SW480 (cell line): ENCODE measurements around the gene COG2.
"Not testable (repeated sequence)": the region's sequence is repeated elsewhere in the genome, so short reads cannot be mapped to it uniquely, and the experiment has no call there.

Experiments
- DNase-seq: peaks from one replicate; pipeline ENCODE4 v3.0.0-alpha.2; 2016; ENCODE audit warnings: low spot score

The COG2 gene

DNA sequence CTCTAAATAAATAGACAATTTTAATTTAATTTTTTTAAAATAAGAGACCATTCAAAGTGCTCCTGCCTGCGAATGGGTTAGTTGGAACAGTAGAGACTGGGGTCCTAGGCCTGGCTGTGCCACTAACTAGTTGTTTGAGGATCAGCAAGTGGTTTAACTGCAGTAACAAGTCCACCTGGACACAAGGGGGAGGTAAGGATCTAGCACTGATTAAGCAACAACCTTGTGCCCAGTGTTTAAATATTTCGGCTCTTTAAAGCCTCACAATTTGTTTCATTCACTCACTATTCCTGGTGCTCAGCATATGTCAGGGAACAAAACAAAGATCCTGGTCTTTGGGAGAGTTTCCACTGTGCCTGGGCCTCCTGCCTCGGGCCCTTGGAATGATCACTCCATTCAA, 73.2 kb downstream of the COG2 start:
- no peak for DNase-seq

DNA sequence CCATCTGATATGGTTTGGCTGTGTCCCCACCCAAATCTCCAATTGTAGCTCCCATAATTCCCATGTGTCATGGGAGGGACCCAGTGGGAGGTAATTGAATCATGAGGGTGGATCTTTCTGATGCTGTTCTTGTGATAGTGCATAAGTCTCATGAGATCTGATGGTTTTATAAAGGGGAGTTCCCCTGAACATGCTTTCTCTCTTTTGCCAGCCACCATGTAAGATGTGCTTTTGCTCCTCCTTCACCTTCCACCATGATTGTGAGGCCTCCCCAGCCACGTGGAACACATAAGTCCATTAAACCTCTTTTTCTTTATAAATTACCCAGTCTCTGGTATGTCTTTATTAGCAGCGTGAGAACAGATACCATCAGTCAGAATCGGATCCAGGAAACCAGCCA, 74.2 kb downstream of the COG2 start:
- DNase-seq = not testable (repeated sequence)

DNA sequence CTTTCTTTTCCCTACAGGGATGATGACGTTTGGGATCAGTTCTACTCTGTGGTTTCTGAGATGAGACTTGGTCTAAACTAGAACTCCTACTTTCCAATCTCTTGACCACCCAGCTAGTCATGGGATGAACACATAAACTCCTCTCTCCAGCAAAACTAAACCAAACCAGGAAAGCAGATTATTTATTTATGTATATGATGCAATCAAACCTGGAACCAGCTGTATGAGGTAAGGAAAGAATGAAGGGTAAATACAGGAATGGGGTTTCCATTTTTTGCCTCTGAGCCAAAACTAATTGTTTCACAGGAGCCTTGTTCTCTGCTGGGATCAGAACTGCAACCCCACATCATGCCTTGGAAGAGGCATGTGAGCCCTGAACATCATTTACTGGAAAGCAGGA, 75.0 kb downstream of the COG2 start:
- DNase-seq = no peak

DNA sequence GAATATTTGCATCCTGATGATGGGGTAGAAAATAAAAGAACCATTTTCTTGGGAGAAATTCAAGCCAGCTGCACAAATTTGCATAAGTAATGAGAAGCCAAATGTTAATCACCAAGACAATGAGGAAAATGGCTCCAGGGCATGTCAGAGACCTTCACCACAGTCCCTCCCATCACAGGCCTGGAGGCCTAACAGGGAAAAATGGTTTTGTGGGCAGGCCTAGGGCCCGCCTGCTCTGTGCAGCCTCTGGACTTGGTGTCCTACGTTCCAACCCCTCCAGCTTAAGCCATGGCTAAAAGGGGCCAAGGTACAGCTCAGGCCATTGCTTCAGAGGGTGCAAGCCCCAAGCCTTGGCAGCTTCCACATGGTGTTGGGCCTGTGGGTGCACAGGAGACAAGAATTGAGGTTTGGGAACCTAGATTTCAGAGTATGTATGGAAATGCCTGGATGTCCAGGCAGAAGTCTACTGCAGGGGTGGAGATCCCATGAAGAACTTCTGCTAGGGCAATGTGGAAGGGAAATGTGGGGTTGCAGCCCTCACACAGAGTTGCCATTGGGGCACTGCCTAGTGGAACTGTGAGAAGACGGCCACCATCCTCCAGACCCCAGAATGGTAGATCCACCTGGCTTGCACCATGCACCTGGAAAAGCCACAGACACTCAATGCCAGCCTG, 79.7 kb downstream of the COG2 start:
- DNase-seq = not testable (repeated sequence)

DNA sequence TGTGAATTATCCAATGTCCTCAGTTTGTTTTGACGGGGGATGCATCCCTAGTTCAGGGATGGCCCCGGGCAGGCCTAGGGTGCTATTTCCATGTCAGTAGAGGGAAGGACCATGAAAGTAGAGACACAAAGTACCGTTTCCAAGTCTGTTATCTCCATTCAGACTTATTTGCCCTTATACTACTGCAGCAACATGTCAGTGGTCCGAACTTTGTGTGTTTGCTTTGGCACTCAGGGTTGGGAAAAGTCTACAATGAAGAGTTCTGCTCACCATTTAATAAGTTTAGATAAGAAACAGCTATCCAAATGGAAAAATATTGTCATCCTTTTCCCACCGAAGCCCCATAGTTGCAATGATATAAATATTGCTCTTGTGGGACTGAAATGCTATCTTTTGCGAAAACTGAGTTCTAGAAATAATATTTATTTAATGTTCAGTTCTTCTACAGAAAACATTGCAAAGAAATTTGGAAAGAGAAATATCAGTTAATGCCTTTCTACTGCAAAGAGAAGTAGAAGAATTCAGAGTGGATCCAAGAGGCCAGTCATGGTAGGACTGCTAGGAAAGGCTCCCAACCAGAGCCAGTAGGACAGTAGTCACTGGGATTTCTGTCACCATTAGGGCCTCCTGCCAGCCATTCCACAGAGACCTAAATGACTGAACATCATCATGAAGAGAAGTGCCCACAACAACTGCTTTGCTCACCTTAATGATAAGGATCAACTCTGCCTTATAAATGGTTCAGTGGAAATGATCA, 83.2 kb downstream of the COG2 start:
- no peak for DNase-seq

DNA sequence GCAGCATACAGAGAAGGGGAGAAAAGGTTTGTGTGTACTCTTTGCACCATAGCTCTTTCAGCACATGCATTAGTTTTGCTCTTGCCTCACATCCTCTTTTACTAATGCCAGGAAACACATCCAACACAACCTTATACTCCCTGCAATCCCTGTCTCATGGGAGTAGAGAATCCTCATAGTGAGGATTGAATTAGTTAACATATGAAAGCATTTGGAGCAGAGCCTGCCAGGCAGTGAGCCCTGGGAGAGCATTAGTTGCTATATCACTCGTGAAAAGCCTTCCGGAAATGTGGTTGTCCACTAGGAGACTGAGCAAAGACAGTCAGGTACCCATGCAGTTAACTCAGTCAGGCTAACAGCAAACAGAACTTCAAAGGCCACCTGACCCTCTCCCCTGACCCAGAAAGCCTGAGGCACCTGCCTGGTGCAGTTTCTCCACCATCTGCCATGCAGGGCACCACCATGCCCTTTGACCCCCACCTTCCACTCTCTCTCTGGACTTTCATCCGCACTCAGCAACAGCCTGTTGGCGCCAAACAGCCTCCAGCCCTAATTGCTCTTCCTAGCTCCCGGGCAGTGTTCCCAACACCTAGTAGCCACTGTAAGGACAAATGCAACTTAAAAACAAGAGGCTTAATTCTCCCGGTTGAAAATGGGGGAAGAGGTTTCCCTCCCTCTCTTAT, 86.6 kb downstream of the COG2 start:
- DNase-seq = no peak

DNA sequence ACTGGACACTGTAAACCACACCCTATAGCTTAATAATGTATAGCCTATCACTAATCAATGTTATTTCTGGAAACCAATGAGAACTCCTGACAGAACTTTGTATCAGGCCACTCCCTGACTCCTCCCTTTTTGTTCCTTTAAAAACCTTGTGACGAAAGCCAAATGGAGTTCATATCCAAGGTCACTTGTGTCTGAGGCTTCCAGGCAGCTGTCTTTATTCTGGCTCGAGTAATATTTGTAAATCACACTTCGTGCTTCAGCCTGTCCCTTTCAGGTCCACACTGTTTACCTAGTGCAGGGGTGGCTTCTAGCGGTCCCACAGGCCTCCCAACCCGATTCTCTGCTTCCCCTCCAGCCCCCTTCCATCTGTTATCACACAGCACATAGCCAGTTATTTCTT, 88.7 kb downstream of the COG2 start:
- no peak for DNase-seq

DNA sequence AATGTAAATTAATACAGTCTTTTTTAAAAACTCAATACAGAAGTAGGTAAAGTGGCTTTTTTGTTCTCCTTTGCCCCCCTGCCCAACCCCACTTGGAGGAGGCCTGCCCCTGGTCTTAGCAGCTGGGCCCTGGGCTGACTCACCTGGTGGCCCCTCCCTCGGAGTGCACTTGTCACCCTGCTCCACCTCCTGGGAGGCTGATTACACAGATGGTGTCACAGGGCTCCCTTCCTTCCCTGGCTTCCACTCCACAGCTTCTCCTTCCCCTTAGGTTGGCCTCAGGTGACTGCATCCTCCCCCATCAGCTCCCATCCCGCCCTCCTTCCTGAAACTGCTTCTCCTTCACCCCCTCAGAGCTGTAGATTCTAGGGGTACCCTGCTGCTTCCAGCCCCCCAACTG, 93.2 kb downstream of the COG2 start:
- DNase-seq = peak; percentile 15

DNA sequence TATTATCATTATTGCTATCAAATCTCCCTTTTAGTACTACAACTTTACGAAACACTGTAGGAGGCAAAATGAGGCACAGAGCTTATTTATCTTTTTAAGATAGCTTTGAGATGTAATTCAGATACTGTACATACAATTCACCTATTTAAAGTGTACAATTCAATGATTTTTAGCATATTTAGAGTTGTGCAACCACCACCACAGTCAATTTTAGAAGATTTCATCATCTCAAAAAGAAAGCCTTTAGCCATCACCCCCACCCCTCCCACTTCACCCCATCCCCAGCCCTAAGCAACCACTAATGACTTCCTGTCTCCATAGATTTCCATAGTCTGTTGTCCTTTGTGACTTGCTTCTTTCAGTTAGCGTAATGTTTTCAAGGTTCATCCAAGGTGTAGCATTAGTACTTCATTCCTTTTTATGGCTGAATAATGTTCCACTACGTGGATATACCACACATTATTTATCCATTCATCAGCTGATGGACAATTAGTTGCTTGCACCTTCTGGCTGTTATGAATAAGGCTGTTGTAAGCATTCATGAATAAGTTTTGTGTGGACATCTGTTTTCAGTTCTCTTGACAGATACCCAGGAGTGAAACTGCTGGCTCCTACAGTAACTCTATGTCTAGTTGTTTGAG, 95.5 kb downstream of the COG2 start:
- DNase-seq = no peak

DNA sequence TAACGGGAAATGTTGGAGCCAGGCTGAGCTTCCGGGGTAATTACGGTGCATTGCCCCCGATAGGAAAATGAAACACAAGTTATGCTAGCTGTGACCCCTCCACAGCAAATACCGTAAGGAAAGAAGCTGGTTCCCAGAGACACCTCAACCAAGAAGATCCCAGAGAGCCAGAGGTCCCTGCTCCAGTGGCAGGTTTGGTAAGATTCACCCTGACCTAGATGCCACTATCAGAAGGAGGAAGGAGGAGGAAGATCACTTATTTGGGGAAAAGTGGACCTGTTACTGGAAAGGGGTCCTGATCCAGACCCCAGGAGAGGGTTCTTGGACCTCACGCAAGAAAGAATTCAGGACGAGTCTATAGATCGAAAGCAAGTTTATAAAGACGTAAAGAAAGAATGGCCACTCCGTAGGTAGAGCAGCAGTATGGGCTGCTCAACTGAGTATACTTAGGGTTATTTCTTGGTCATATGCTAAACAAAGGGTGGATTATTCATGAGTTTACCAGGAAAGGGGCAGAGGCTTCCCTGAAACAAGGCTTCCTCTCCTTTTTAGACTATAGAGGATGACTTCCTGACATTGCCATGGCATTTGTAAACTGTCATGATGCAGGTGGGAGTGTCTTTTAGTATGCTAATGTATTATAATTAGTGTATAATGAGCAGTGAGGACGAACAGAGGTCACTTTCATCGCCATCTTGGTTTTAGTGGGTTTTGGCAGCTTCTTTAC, 97.4 kb downstream of the COG2 start:
- no peak for DNase-seq
